Spleen (tissue), 7 donors: Measurements from ENCODE around the gene CD1C.

Experiments
- CTCF ChIP-seq, 11 experiments: fragments of 200-600 bp in 7 of 11; fragments of 450-650 bp in 4 of 11; sonication (generic) in 4 of 11; IDR thresholded peaks in 8 of 11; conservative IDR thresholded peaks in 3 of 11; 1 replicate in 7 of 11; 2 replicates in 4 of 11; pipeline versions ENCODE4 v1.4.0 to v1.8.0; 2016 to 2021; ENCODE audit warnings: antibody characterized with exemption in 11 of 11, inconsistent platforms in 4 of 11, mild to moderate bottlenecking in 1 of 11
- POLR2A ChIP-seq, 3 donors: fragments of 450-650 bp; IDR thresholded peaks; one replicate each; pipeline ENCODE4 v1.5.1; 2017; ENCODE audit warnings: antibody characterized with exemption in 3 of 3, mild to moderate bottlenecking in 1 of 3
- donor health status: DM: no; HTN: no; CAD: no; lungs with moderate emphysema.
- donor health status: DM: no; HTN: no; CAD: no.
- donor health status: DM: no; HTN: no; CAD: no.

GRCh38 chr1:158328426-158328825 lies 38.7 kb downstream of the CD1C start:
- TF ChIP-seq CTCF (IDR thresholded peaks at IDR 0.05 in 8 of 11, conservative IDR thresholded peaks at IDR 0.05 in 3 of 11): no peak
- TF ChIP-seq POLR2A (IDR thresholded peaks at IDR 0.05): no peak
